Measurements from ENCODE around the gene APBB1. TPM values are rescaled to one million over a fixed set of nuclear protein-coding genes. Genes with fewer than 3 reads are reported as not detected.

APBB1 gene
- total RNA-seq, 1 experiment from 2014 or later: 34.8 TPM

- Histone ChIP-seq H3K18ac (ENCODE audit: insufficient read length, low read depth, low read length) (no peak overlapping the region), H3K23me2 (ENCODE audit: insufficient read length, low read depth, low read length, poor library complexity, severe bottlenecking) (no peaks in the 10 kb centered on the region), H3T11ph (ENCODE audit: low read length) (no peak overlapping the region), H2BK12ac (ENCODE audit: insufficient read length, low read depth, low read length) (no peak overlapping the region), H3K14ac (ENCODE audit: insufficient read depth, low read length) (no peak overlapping the region), H2AFZ (ENCODE audit: low read length) (no peak overlapping the region), H3K27me3 (ENCODE audit: insufficient read depth, low read length) (no peaks in the 10 kb centered on the region), H4K8ac (replicated peaks; ENCODE audit: insufficient read length, low read depth, low read length) (no peak overlapping the region), H4K91ac (ENCODE audit: insufficient read length, low read depth, low read length) (no peak overlapping the region), H3K23ac (ENCODE audit: insufficient read length, low read depth, low read length) (no peak overlapping the region), H4K5ac (ENCODE audit: insufficient read length, low read depth, low read length) (no peak overlapping the region), H3K9me3 (ENCODE audit: control insufficient read depth, low read depth, low read length) (no peaks in the 10 kb centered on the region), H3K4ac (ENCODE audit: low read depth, low read length) (no peak overlapping the region), H2BK15ac (ENCODE audit: low read depth, low read length) (no peak overlapping the region), H3K56ac (ENCODE audit: insufficient read length, low read depth, low read length) (no peak overlapping the region), H3K4me1 (ENCODE audit: insufficient read depth, low read length) (no peaks in the 10 kb centered on the region), H3K9ac (ENCODE audit: extremely low read depth, insufficient read length, low read length) (no peak overlapping the region), H2BK120ac (ENCODE audit: low read depth, low read length, poor library complexity, severe bottlenecking) (no peak overlapping the region), H3K79me1 (ENCODE audit: insufficient read depth, low read depth, low read length, poor library complexity, severe bottlenecking) (no peaks in the 10 kb centered on the region), H3K4me2 (ENCODE audit: insufficient read depth, insufficient read length, low read length) (no peak overlapping the region), H3K27ac (ENCODE audit: insufficient read length, low read depth, low read length) (no peak overlapping the region), H2BK5ac (ENCODE audit: insufficient read length, low read length) (no peak overlapping the region), H3K79me2 (ENCODE audit: insufficient read depth, low read length) (no peaks in the 10 kb centered on the region), H4K20me1 (ENCODE audit: control insufficient read depth, insufficient read depth, insufficient read length) (no peaks in the 10 kb centered on the region), H2AK5ac (ENCODE audit: insufficient read length, low read length) (no peak overlapping the region), H2BK20ac (ENCODE audit: low read depth, low read length, poor library complexity, severe bottlenecking) (no peak overlapping the region)
- no CpG with 5 or more reads among the region's 4 CpGs for WGBS (ENCODE audit: extremely low coverage, insufficient read length, low lambda C conversion rate)
- H3K36me3 Mint-ChIP-seq (ENCODE audit: insufficient read depth in 1 of 3, low read depth in 3 of 3): no peaks in the 10 kb centered on the region
- no peak overlapping the region for H3K4me3 Mint-ChIP-seq
- H3K27me3 Mint-ChIP-seq (ENCODE audit: low read depth): no peaks in the 10 kb centered on the region
- H3K4me1 Mint-ChIP-seq: peaks cover 15 to 19% of the 10 kb centered on the region in 2 experiments
- no peak for DNase-seq
- no peak overlapping the region for H3K27ac Mint-ChIP-seq
- no peaks in the 10 kb centered on the region for H3K9me3 Mint-ChIP-seq
- TF ChIP-seq, protein P1, sequence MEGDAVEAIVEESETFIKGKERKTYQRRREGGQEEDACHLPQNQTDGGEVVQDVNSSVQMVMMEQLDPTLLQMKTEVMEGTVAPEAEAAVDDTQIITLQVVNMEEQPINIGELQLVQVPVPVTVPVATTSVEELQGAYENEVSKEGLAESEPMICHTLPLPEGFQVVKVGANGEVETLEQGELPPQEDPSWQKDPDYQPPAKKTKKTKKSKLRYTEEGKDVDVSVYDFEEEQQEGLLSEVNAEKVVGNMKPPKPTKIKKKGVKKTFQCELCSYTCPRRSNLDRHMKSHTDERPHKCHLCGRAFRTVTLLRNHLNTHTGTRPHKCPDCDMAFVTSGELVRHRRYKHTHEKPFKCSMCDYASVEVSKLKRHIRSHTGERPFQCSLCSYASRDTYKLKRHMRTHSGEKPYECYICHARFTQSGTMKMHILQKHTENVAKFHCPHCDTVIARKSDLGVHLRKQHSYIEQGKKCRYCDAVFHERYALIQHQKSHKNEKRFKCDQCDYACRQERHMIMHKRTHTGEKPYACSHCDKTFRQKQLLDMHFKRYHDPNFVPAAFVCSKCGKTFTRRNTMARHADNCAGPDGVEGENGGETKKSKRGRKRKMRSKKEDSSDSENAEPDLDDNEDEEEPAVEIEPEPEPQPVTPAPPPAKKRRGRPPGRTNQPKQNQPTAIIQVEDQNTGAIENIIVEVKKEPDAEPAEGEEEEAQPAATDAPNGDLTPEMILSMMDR (conservative IDR thresholded peaks at IDR 0.05): no peak
Observed at GRCh38 chr11:6354651-6355485, 64.0 kb downstream of the APBB1 start.

All from H9 (cell line).